ENCODE measurements around the gene CMTM1. TPM values are rescaled to one million over a fixed set of nuclear protein-coding genes. Genes with fewer than 3 reads are reported as not detected.
"Not testable (repeated sequence)": the region's sequence is repeated elsewhere in the genome, so short reads cannot be mapped to it uniquely, and the experiment has no call there.

CMTM1 gene
- total RNA-seq, 2 experiments from 2014 or later, result 10.6 to 13.5 TPM

GRCh38 chr16:66560107-66560506, 6.1 kb upstream of the CMTM1 start:
- Mint-ChIP-seq H3K4me3 (peak overlapping the region; percentile 3), H3K27me3 (no peaks in the 10 kb centered on the region), H3K9me3 (no peaks in the 10 kb centered on the region), H3K4me1 (peaks cover 59% of the 10 kb centered on the region), H3K27ac (peak overlapping the region; percentile 18), H3K36me3 (peaks cover 42% of the 10 kb centered on the region)
- ATAC-seq (ENCODE audit: low read depth) (no peak), DNase-seq (no peak)
- POLR2A ChIA-PET, result interaction anchor here (1.0 kb wide), 1 partner anchor 10 kb away, joined by 3 read pairs; no protein-coding TSS in a partner anchor

- Mint-ChIP-seq H3K27ac (peak overlapping the region; percentile 54), H3K36me3 (peaks cover 40% of the 10 kb centered on the region), H3K4me3 (no peak overlapping the region)
Measured at GRCh38 chr16:66561381-66562080, 4.7 kb upstream of the CMTM1 start.

GRCh38 chr16:66562409-66562808, 3.8 kb upstream of the CMTM1 start:
- no peaks in the 10 kb centered on the region for H3K27me3 Mint-ChIP-seq
- no peak for DNase-seq
- H3K36me3 Mint-ChIP-seq, result peaks cover 43% of the 10 kb centered on the region
- H3K27ac Mint-ChIP-seq, result no peak overlapping the region
- H3K9me3 Mint-ChIP-seq, result no peaks in the 10 kb centered on the region
- POLR2A ChIA-PET, result interaction anchor here (1.0 to 3.1 kb wide), 4 partner anchors 9 to 46 kb away, joined by 5 to 20 read pairs (median 10); partner anchors contain the start of genes CKLF and CMTM3
- H3K4me3 Mint-ChIP-seq, result no peak overlapping the region
- H3K4me1 Mint-ChIP-seq, result peaks cover 44% of the 10 kb centered on the region
- no peak for ATAC-seq (ENCODE audit: low read depth)

More at GRCh38 chr16:66561381-66562080, 4.7 kb upstream of the CMTM1 start:
- ATAC-seq (ENCODE audit: low read depth), result no peak
- no peaks in the 10 kb centered on the region for H3K27me3 Mint-ChIP-seq
- POLR2A ChIA-PET, result interaction anchor here (3.0 to 3.1 kb wide), 2 partner anchors 8 to 43 kb away, joined by 15 to 20 read pairs; partner anchors contain the start of genes CKLF and CMTM3
- H3K4me1 Mint-ChIP-seq, result peaks cover 45% of the 10 kb centered on the region
- no peak for DNase-seq
- H3K9me3 Mint-ChIP-seq, result no peaks in the 10 kb centered on the region

- H3K27ac Mint-ChIP-seq, result no peak overlapping the region
- no peaks in the 10 kb centered on the region for H3K9me3 Mint-ChIP-seq
- no peaks in the 10 kb centered on the region for H3K27me3 Mint-ChIP-seq
- DNase-seq (no peak), ATAC-seq (ENCODE audit: low read depth) (no peak)
- peaks cover 42% of the 10 kb centered on the region for H3K4me1 Mint-ChIP-seq
- peaks cover 44% of the 10 kb centered on the region for H3K36me3 Mint-ChIP-seq
- peak overlapping the region; percentile 23 for H3K4me3 Mint-ChIP-seq
- POLR2A ChIA-PET, result interaction anchor here (1.0 to 3.1 kb wide), 4 partner anchors 10 to 45 kb away, joined by 5 to 20 read pairs (median 10); partner anchors contain the start of genes CKLF and CMTM3
Measured at GRCh38 chr16:66562986-66563385, 3.3 kb upstream of the CMTM1 start.

- Mint-ChIP-seq H3K27me3 (no peaks in the 10 kb centered on the region), H3K27ac (peak overlapping the region; percentile 9), H3K9me3 (no peaks in the 10 kb centered on the region), H3K4me3 (no peak overlapping the region), H3K36me3 (peaks cover 43% of the 10 kb centered on the region), H3K4me1 (peaks cover 36% of the 10 kb centered on the region)
- POLR2A ChIA-PET, result interaction anchor here (0.9 to 3.1 kb wide), 4 partner anchors 11 to 45 kb away, joined by 3 to 20 read pairs (median 10); partner anchors contain the start of genes CKLF and CMTM3
- DNase-seq (no peak), ATAC-seq (ENCODE audit: low read depth) (no peak)
Measured at GRCh38 chr16:66563574-66564334, 2.5 kb upstream of the CMTM1 start.

- peaks cover 38% of the 10 kb centered on the region for H3K36me3 Mint-ChIP-seq
- H3K4me3 Mint-ChIP-seq; POLR2A ChIA-PET; H3K27ac Mint-ChIP-seq; DNase-seq; ATAC-seq (ENCODE audit: low read depth); H3K27me3 Mint-ChIP-seq; H3K9me3 Mint-ChIP-seq: not testable (repeated sequence)
- H3K4me1 Mint-ChIP-seq, result peaks cover 10% of the 10 kb centered on the region
Measured at GRCh38 chr16:66567270-66567669, 1.0 kb downstream of the CMTM1 start.

- H3K4me1 Mint-ChIP-seq, result peaks cover 10% of the 10 kb centered on the region
- DNase-seq (no peak), ATAC-seq (ENCODE audit: low read depth) (no peak)
- H3K4me3 Mint-ChIP-seq, result no peak overlapping the region
- no peaks in the 10 kb centered on the region for H3K27me3 Mint-ChIP-seq
- H3K9me3 Mint-ChIP-seq, result no peaks in the 10 kb centered on the region
- H3K27ac Mint-ChIP-seq, result no peak overlapping the region
- peaks cover 35% of the 10 kb centered on the region for H3K36me3 Mint-ChIP-seq
- POLR2A ChIA-PET, result no interaction called here
Measured at GRCh38 chr16:66568355-66568754, 2.1 kb downstream of the CMTM1 start.

GRCh38 chr16:66569131-66569530, 2.9 kb downstream of the CMTM1 start:
- POLR2A ChIA-PET, result no interaction called here
- DNase-seq (no peak), ATAC-seq (ENCODE audit: low read depth) (no peak)
- Mint-ChIP-seq H3K4me1 (peaks cover 5% of the 10 kb centered on the region), H3K27me3 (no peaks in the 10 kb centered on the region), H3K9me3 (no peaks in the 10 kb centered on the region), H3K36me3 (peaks cover 29% of the 10 kb centered on the region), H3K4me3 (no peak overlapping the region), H3K27ac (no peak overlapping the region)

- H3K27me3 Mint-ChIP-seq, result no peaks in the 10 kb centered on the region
- peaks cover 5% of the 10 kb centered on the region for H3K4me1 Mint-ChIP-seq
- no peak overlapping the region for H3K4me3 Mint-ChIP-seq
- DNase-seq (no peak), ATAC-seq (ENCODE audit: low read depth) (no peak)
- H3K27ac Mint-ChIP-seq, result no peak overlapping the region
- H3K36me3 Mint-ChIP-seq, result peaks cover 29% of the 10 kb centered on the region
- H3K9me3 Mint-ChIP-seq, result no peaks in the 10 kb centered on the region
- POLR2A ChIA-PET, result interaction anchor here (0.7 to 1.3 kb wide), 2 partner anchors 9 to 81 kb away, joined by 3 read pairs; no protein-coding TSS in a partner anchor
Measured at GRCh38 chr16:66569827-66570405, 3.7 kb downstream of the CMTM1 start.

GRCh38 chr16:66572356-66572755, 6.1 kb downstream of the CMTM1 start:
- DNase-seq, result no peak
- H3K27me3 Mint-ChIP-seq, result peaks cover 4% of the 10 kb centered on the region
- H3K9me3 Mint-ChIP-seq, result no peaks in the 10 kb centered on the region
- POLR2A ChIA-PET, result interaction anchor here (0.9 to 1.1 kb wide), 2 partner anchors 20 to 62 kb away, joined by 4 to 5 read pairs; partner anchors contain the start of gene CKLF
- H3K36me3 Mint-ChIP-seq, result peaks cover 18% of the 10 kb centered on the region
- ATAC-seq (ENCODE audit: low read depth), result peak; percentile 26
- H3K4me3 Mint-ChIP-seq, result no peak overlapping the region
- H3K27ac Mint-ChIP-seq, result no peak overlapping the region
- peaks cover 5% of the 10 kb centered on the region for H3K4me1 Mint-ChIP-seq

GRCh38 chr16:66574081-66574480, 7.8 kb downstream of the CMTM1 start:
- DNase-seq (no peak), ATAC-seq (ENCODE audit: low read depth) (no peak)
- Mint-ChIP-seq H3K4me3 (no peak overlapping the region), H3K36me3 (peaks cover 13% of the 10 kb centered on the region), H3K27me3 (peaks cover 20% of the 10 kb centered on the region), H3K9me3 (no peaks in the 10 kb centered on the region), H3K27ac (no peak overlapping the region), H3K4me1 (peaks cover 12% of the 10 kb centered on the region)
- POLR2A ChIA-PET, result interaction anchor here (1.4 kb wide), 1 partner anchor 29 kb away, joined by 3 read pairs; no protein-coding TSS in a partner anchor

- no peak overlapping the region for H3K27ac Mint-ChIP-seq
- H3K27me3 Mint-ChIP-seq, result peaks cover 24% of the 10 kb centered on the region
- no peak for ATAC-seq (ENCODE audit: low read depth)
- H3K9me3 Mint-ChIP-seq, result no peaks in the 10 kb centered on the region
- H3K4me1 Mint-ChIP-seq, result peaks cover 14% of the 10 kb centered on the region
- no peak for DNase-seq
- no peak overlapping the region for H3K4me3 Mint-ChIP-seq
- POLR2A ChIA-PET, result interaction anchor here (1.4 kb wide), 1 partner anchor 29 kb away, joined by 3 read pairs; no protein-coding TSS in a partner anchor
- peaks cover 13% of the 10 kb centered on the region for H3K36me3 Mint-ChIP-seq
Measured at GRCh38 chr16:66574531-66574930, 8.3 kb downstream of the CMTM1 start.

- Mint-ChIP-seq H3K27ac (no peak overlapping the region), H3K4me1 (peaks cover 15% of the 10 kb centered on the region), H3K36me3 (peaks cover 18% of the 10 kb centered on the region), H3K4me3 (no peak overlapping the region), H3K9me3 (no peaks in the 10 kb centered on the region), H3K27me3 (peaks cover 29% of the 10 kb centered on the region)
- DNase-seq (no peak), ATAC-seq (ENCODE audit: low read depth) (no peak)
- POLR2A ChIA-PET, result interaction anchor here (1.0 to 1.4 kb wide), 2 partner anchors 18 to 28 kb away, joined by 3 read pairs; no protein-coding TSS in a partner anchor
Measured at GRCh38 chr16:66575060-66575459, 8.8 kb downstream of the CMTM1 start.
